IMR-90 (cell line): Measurements from ENCODE around the gene TBC1D22A. TPM values are rescaled to one million over a fixed set of nuclear protein-coding genes. Genes with fewer than 3 reads are reported as not detected.

Experiments used
- ATAC-seq: fragments of 200-7000 bp; cut with Tn5 transposase; 2 replicates; pipeline ENCODE4 v1.9.1; 2020; ENCODE audit warnings: low read depth, mild to moderate bottlenecking, moderate library complexity
- BruUV-seq: library from RNA; stranded (reverse); fragments of 400-500 nt; replicated peaks from 2 replicates; lab custom pipeline; 2021; lab: Mats Ljungman, UMichigan
- CTCF ChIA-PET: fragments of 300-600 bp; formaldehyde crosslinking; extraction: SDS; loops from one replicate; lab custom pipeline; 2021; ENCODE audit warnings: antibody characterized with exemption; lab: Yijun Ruan, JAX
- POLR2A ChIA-PET: fragments of 300-600 bp; sonication (Branson Sonifier 250); formaldehyde crosslinking; loops from one replicate; lab custom pipeline; 2022; ENCODE audit warnings: antibody characterized with exemption; ENCODE audit not compliant: unreplicated experiment; lab: Charles Lee
- DNase-seq: peaks from one replicate; pipeline ENCODE4 v3.0.0; 2013
- H2AFZ ChIP-seq: replicated peaks from 2 replicates; pipeline ENCODE3; 2013; ENCODE audit warnings: low read length, mild to moderate bottlenecking; ENCODE audit not compliant: poor library complexity
- H2AK5ac ChIP-seq: 2 replicates; pipeline ENCODE4 v1.6.1; 2013; ENCODE audit warnings: low read depth, low read length, inconsistent platforms
- H2AK9ac ChIP-seq: replicated peaks from 2 replicates; pipeline ENCODE3; 2013; ENCODE audit warnings: mild to moderate bottlenecking, low read depth, low read length, moderate library complexity; ENCODE audit not compliant: poor library complexity
- H2BK120ac ChIP-seq: 2 replicates; pipeline ENCODE4 v1.6.1; 2013; ENCODE audit warnings: low read depth, low read length, inconsistent platforms
- H2BK15ac ChIP-seq: 3 replicates; pipeline ENCODE4 v1.6.1; 2013; ENCODE audit warnings: low read depth, low read length, inconsistent platforms
- H2BK20ac ChIP-seq: 2 replicates; pipeline ENCODE4 v1.6.1; 2013; ENCODE audit warnings: low read depth, mild to moderate bottlenecking, inconsistent platforms, low read length, moderate library complexity
- H2BK5ac ChIP-seq: 2 replicates; pipeline ENCODE4 v1.6.1; 2013; ENCODE audit warnings: mild to moderate bottlenecking, low read depth, low read length, inconsistent platforms; ENCODE audit not compliant: poor library complexity, severe bottlenecking
- H3K14ac ChIP-seq: replicated peaks from 2 replicates; pipeline ENCODE4 v1.6.1; 2013; ENCODE audit warnings: low read depth, low read length, inconsistent platforms
- H3K18ac ChIP-seq: 2 replicates; pipeline ENCODE4 v1.6.1; 2013; ENCODE audit warnings: low read depth, low read length, control low read depth
- H3K23ac ChIP-seq: 2 replicates; pipeline ENCODE4 v1.6.1; 2013; ENCODE audit warnings: low read depth, low read length, inconsistent platforms
- H3K27ac ChIP-seq: 2 replicates; pipeline ENCODE4 v1.5.1; 2013; ENCODE audit warnings: mild to moderate bottlenecking, control low read depth, low read length; ENCODE audit not compliant: insufficient read depth
- H3K27me3 ChIP-seq: 2 replicates; pipeline ENCODE4 v1.6.1; 2013; ENCODE audit warnings: low read length; ENCODE audit not compliant: control insufficient read depth, insufficient read depth
- H3K36me3 ChIP-seq: 2 replicates; pipeline ENCODE4 v1.6.1; 2013; ENCODE audit warnings: low read length, mixed read lengths; ENCODE audit not compliant: control insufficient read depth, insufficient read depth
- H3K4ac ChIP-seq: 2 replicates; pipeline ENCODE4 v1.6.1; 2013; ENCODE audit warnings: low read depth, low read length, inconsistent platforms
- H3K4me1 ChIP-seq: 2 replicates; pipeline ENCODE4 v1.6.1; 2013; ENCODE audit warnings: low read length, mixed read lengths; ENCODE audit not compliant: control insufficient read depth, insufficient read depth
- H3K4me2 ChIP-seq: 2 replicates; pipeline ENCODE4 v1.6.1; 2013; ENCODE audit warnings: low read depth, mild to moderate bottlenecking, control low read depth, low read length, moderate library complexity
- H3K4me3 ChIP-seq: 2 replicates; pipeline ENCODE4 v1.5.1; 2013; ENCODE audit warnings: low read depth, mild to moderate bottlenecking, control low read depth, low read length, moderate library complexity; ENCODE audit not compliant: insufficient read depth
- H3K56ac ChIP-seq: 2 replicates; pipeline ENCODE4 v1.6.1; 2013; ENCODE audit warnings: low read length, inconsistent platforms; ENCODE audit not compliant: insufficient read depth; ENCODE audit errors: extremely low read depth
- H3K79me1 ChIP-seq, 2 experiments: 2 replicates each; pipeline ENCODE4 v1.6.1; 2013; ENCODE audit warnings: low read length in 2 of 2, inconsistent platforms in 1 of 2, low read depth in 1 of 2
- H3K9ac ChIP-seq: 2 replicates; pipeline ENCODE4 v1.6.1; 2013; ENCODE audit warnings: low read depth, low read length, control low read depth
- H3K9me1 ChIP-seq: 2 replicates; pipeline ENCODE4 v1.6.1; 2013; ENCODE audit warnings: low read length, inconsistent platforms; ENCODE audit not compliant: insufficient read depth
- H3K9me3 ChIP-seq: 2 replicates; pipeline ENCODE4 v1.6.1; 2013; ENCODE audit warnings: low read length; ENCODE audit not compliant: control insufficient read depth, insufficient read depth
- H4K20me1 ChIP-seq: 2 replicates; pipeline ENCODE4 v1.6.1; 2013; ENCODE audit warnings: low read length, inconsistent platforms; ENCODE audit not compliant: insufficient read depth
- H4K5ac ChIP-seq: 2 replicates; pipeline ENCODE4 v1.6.1; 2013; ENCODE audit warnings: mild to moderate bottlenecking, low read depth, low read length, control low read depth
- H4K8ac ChIP-seq, 2 experiments: 2 replicates each; pipeline ENCODE4 v1.6.1; 2013; ENCODE audit warnings: low read depth in 2 of 2, low read length in 2 of 2, control low read depth in 1 of 2, inconsistent platforms in 1 of 2
- H4K91ac ChIP-seq: 2 replicates; pipeline ENCODE4 v1.6.1; 2013; ENCODE audit warnings: low read depth, low read length, inconsistent platforms; ENCODE audit not compliant: insufficient read depth
- MAZ ChIP-seq: IDR thresholded peaks from 2 replicates; pipeline ENCODE4 v1.6.1; 2012; ENCODE audit warnings: low read depth, mild to moderate bottlenecking, low read length, improper control_type of control experiment, moderate library complexity, borderline replicate concordance
- NFE2L2 ChIP-seq: fragments of 150-350 bp; IDR thresholded peaks from 2 replicates; pipeline ENCODE4 v1.6.1; 2016; ENCODE audit warnings: low read depth, mild to moderate bottlenecking, low read length
- POLR2A ChIP-seq: IDR thresholded peaks from 2 replicates; pipeline ENCODE4 v1.6.1; 2012; ENCODE audit warnings: mild to moderate bottlenecking, low read depth, low read length
- RAD21 ChIP-seq: IDR thresholded peaks from 2 replicates; pipeline ENCODE4 v1.6.1; 2012; ENCODE audit warnings: low read length, improper control_type of control experiment
- RFX5 ChIP-seq: IDR thresholded peaks from 2 replicates; pipeline ENCODE4 v1.8.0; 2012; ENCODE audit warnings: low read depth, mild to moderate bottlenecking, low read length, moderate library complexity
- SMC3 ChIP-seq: fragments of 150-350 bp; IDR thresholded peaks from 2 replicates; pipeline ENCODE4 v1.6.1; 2016; ENCODE audit warnings: low read depth, mild to moderate bottlenecking, antibody characterized with exemption, low read length, moderate library complexity
- WGBS, 2 experiments: methylation state at CpG; one replicate each; pipeline versions ENCODE4 v1.1.5 to v1.1.7; 2013; ENCODE audit warnings: missing lambda C conversion rate in 2 of 2; ENCODE audit not compliant: insufficient read length in 1 of 2; ENCODE audit errors: extremely low coverage in 2 of 2; 5-methylcytosine and 5-hydroxymethylcytosine counted together
- dilution Hi-C: fragments of 300-500 bp; cut with HindIII; formaldehyde crosslinking; loops from one replicate; pipeline ENCODE4 v1.14.3; 2018; ENCODE audit warnings: low sequenced_read_pairs; ENCODE audit not compliant: unreplicated experiment
- in situ Hi-C: fragments of 300-500 bp; cut with MboI; formaldehyde crosslinking; loops from 3 replicates; pipeline ENCODE4 v1.14.3; 2019; ENCODE audit warnings: low sequenced_read_pairs, inconsistent platforms, mixed read lengths
- intact Hi-C: fragments of 100-400 bp; cut with micrococcal nuclease; formaldehyde crosslinking; loops from 2 replicates; pipeline ENCODE4 v1.10.0; 2022
- polyA plus RNA-seq, 3 experiments: library from polyadenylated mRNA; depleted of rRNA; stranded (reverse); fragments of >200 nt; gene quantifications; 2 replicates each; pipeline ENCODE4 v1.2.3, GENCODE V29; 2012; ENCODE audit warnings: low replicate concordance in 1 of 3
- total RNA-seq: library from RNA; depleted of rRNA; stranded (reverse); fragments of >200 nt; gene quantifications from 2 replicates; pipeline ENCODE4 v1.2.3, GENCODE V29; 2012
- TF ChIP-seq, protein P1 (sequence below): fragments of 150-350 bp; IDR thresholded peaks from 2 replicates; pipeline ENCODE4 v1.6.1; 2017; ENCODE audit warnings: mild to moderate bottlenecking, antibody characterized with exemption, low read length, low read depth

Gene TBC1D22A
- total and polyA plus RNA-seq, 2 of the 4 experiments (the other 2 are of a cell fraction) = 9.0 to 16.7 TPM

DNA sequence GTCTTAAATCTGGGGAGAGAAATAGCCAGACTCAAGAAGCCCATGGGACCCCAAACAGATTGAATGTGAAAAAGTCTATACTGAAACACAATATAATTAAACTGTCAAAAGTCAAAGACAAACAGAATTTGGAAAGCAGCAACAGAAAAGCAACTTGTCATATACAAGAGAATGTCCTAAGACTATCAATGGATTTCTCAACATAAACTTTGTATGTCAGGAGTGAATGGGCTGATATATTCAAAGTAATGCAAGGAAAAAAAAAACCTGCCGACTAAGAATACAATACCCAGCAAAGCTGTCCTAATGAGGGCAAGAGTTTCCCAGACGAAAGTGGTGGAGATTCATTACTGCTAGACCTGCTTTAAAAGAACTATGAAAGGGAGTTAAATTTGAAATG, 73.2 kb downstream of the TBC1D22A start:
- Histone ChIP-seq H4K8ac (no peak overlapping the region), H2AK5ac (no peak overlapping the region), H3K27me3 (no peaks in the 10 kb centered on the region), H3K4me3 (no peak overlapping the region), H3K4ac (no peak overlapping the region), H3K36me3 (no peaks in the 10 kb centered on the region), H3K9me3 (peaks cover 5% of the 10 kb centered on the region; the same call in 1 of the 2 replicates), H3K9ac (no peak overlapping the region), H4K5ac (no peak overlapping the region), H3K56ac (no peak overlapping the region), H3K4me2 (no peak overlapping the region), H3K9me1 (peaks cover 8% of the 10 kb centered on the region), H3K79me1 (peaks cover 26 to 31% of the 10 kb centered on the region in 2 experiments), H2BK20ac (no peak overlapping the region), H3K18ac (no peak overlapping the region), H3K4me1 (peaks cover 6% of the 10 kb centered on the region), H4K91ac (no peak overlapping the region), H4K20me1 (peaks cover 7% of the 10 kb centered on the region; the same call in 1 of the 2 replicates), H3K23ac (no peak overlapping the region), H2BK15ac (no peak overlapping the region), H2BK120ac (no peak overlapping the region), H3K27ac (no peak overlapping the region), H2BK5ac (no peak overlapping the region), H2AFZ (no peak overlapping the region), H2AK9ac (no peak overlapping the region), H3K14ac (no peak overlapping the region)
- POLR2A ChIA-PET = no interaction called here
- CTCF ChIA-PET = interaction anchor here (0.6 to 1.2 kb wide), 2 partner anchors 19 to 28 kb away, joined by 3 read pairs; no protein-coding TSS in a partner anchor
- in situ Hi-C loops (no loop called here), dilution Hi-C loops (no loop called here), intact Hi-C loops (no loop called here)
- TF ChIP-seq MAZ (no peak), RAD21 (no peak), SMC3 (no peak), POLR2A (no peak), NFE2L2 (no peak), RFX5 (no peak)
- TF ChIP-seq, protein P1, sequence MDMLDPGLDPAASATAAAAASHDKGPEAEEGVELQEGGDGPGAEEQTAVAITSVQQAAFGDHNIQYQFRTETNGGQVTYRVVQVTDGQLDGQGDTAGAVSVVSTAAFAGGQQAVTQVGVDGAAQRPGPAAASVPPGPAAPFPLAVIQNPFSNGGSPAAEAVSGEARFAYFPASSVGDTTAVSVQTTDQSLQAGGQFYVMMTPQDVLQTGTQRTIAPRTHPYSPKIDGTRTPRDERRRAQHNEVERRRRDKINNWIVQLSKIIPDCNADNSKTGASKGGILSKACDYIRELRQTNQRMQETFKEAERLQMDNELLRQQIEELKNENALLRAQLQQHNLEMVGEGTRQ = no peak
- 100% methylated on average over 1 of the region's 2 CpGs; no CpG with 5 or more reads in 1 of the 2 experiments for WGBS, 2 experiments
- no TSS peak for BruUV-seq
- DNase-seq = no peak
- ATAC-seq = no peak
